GM23248 (cell line): ENCODE data around the gene C22orf39.

Experiments
- EZH2 ChIP-seq: fragments of 200-600 bp; sonication (generic); IDR thresholded peaks from 2 replicates; pipeline ENCODE4 v1.6.1; 2018; ENCODE audit warnings: antibody characterized with exemption, mild to moderate bottlenecking; ENCODE audit not compliant: insufficient read depth, poor library complexity, severe bottlenecking
- EZH2phosphoT487 ChIP-seq: fragments of 200-600 bp; sonication (generic); IDR thresholded peaks from 2 replicates; pipeline ENCODE4 v1.6.1; 2018; ENCODE audit warnings: antibody characterized with exemption, moderate library complexity, mild to moderate bottlenecking, low read depth; ENCODE audit not compliant: insufficient read depth

- TF ChIP-seq EZH2 (no peak), EZH2phosphoT487 (no peak)
Measured at GRCh38 chr22:19400881-19401280, 46.6 kb downstream of the C22orf39 start.
